Fibroblast of lung (primary cell): ENCODE results near the gene MAP1LC3B2. TPM values are rescaled to one million over a fixed set of nuclear protein-coding genes. Genes with fewer than 3 reads are reported as not detected.

Source experiments
- DNase-seq, 2 donors: peaks; one replicate each; pipeline versions ENCODE4 v3.0.0 to v3.0.0-alpha.2; 2010; ENCODE audit warnings: low read depth in 2 of 2
- H2AFZ ChIP-seq: 2 replicates; pipeline ENCODE4 v1.5.1; 2012; ENCODE audit warnings: low read length, control low read depth, inconsistent platforms
- H3K27ac ChIP-seq: 2 replicates; pipeline ENCODE4 v1.5.1; 2011; ENCODE audit warnings: low read length, control low read depth; ENCODE audit not compliant: insufficient read depth
- H3K27me3 ChIP-seq: 2 replicates; pipeline ENCODE4 v1.5.1; 2011; ENCODE audit warnings: mild to moderate bottlenecking, low read length; ENCODE audit not compliant: control insufficient read depth, insufficient read depth
- H3K36me3 ChIP-seq: 2 replicates; pipeline ENCODE4 v1.5.1; 2011; ENCODE audit warnings: low read length; ENCODE audit not compliant: control insufficient read depth, insufficient read depth
- H3K4me1 ChIP-seq: 2 replicates; pipeline ENCODE4 v1.5.1; 2011; ENCODE audit warnings: low read length; ENCODE audit not compliant: control insufficient read depth, insufficient read depth; ENCODE audit errors: extremely low read depth
- H3K4me2 ChIP-seq: 2 replicates; pipeline ENCODE4 v1.5.1; 2011; ENCODE audit warnings: low read length, control low read depth; ENCODE audit not compliant: insufficient read depth; ENCODE audit errors: extremely low read depth
- H3K4me3 ChIP-seq, 4 experiments: fragments of 200-600 bp in 1 of 4; sonication (generic) in 1 of 4; replicated peaks in 1 of 4; 2 replicates each; pipeline ENCODE4 v1.5.1; 2011 to 2016; ENCODE audit warnings: low read length in 4 of 4, low read depth in 3 of 4, mild to moderate bottlenecking in 3 of 4, control low read depth in 2 of 4, inconsistent platforms in 1 of 4, mixed read lengths in 1 of 4; ENCODE audit not compliant: insufficient read depth in 1 of 4; ENCODE audit errors: control extremely low read depth in 1 of 4
- H3K79me2 ChIP-seq: 2 replicates; pipeline ENCODE4 v1.5.1; 2012; ENCODE audit warnings: mild to moderate bottlenecking, low read length, inconsistent platforms; ENCODE audit not compliant: control insufficient read depth, insufficient read depth
- H3K9ac ChIP-seq: 2 replicates; pipeline ENCODE4 v1.5.1; 2011; ENCODE audit warnings: mild to moderate bottlenecking, low read length, control low read depth; ENCODE audit not compliant: insufficient read depth
- H3K9me3 ChIP-seq: 2 replicates; pipeline ENCODE4 v1.5.1; 2012; ENCODE audit warnings: low read depth, low read length; ENCODE audit not compliant: control insufficient read depth, insufficient read depth
- H4K20me1 ChIP-seq: 2 replicates; pipeline ENCODE4 v1.5.1; 2011; ENCODE audit warnings: low read length; ENCODE audit not compliant: control insufficient read depth, insufficient read depth; ENCODE audit errors: extremely low read depth
- CTCF ChIP-seq, 2 donors: IDR thresholded peaks in 1 of 2; conservative IDR thresholded peaks in 1 of 2; 1 replicate in 1 of 2; 2 replicates in 1 of 2; pipeline ENCODE4 v1.5.1; 2011 to 2012; ENCODE audit warnings: low read length in 2 of 2, control low read depth in 1 of 2, inconsistent platforms in 1 of 2, low read depth in 1 of 2, mild to moderate bottlenecking in 1 of 2
- EZH2 ChIP-seq: IDR thresholded peaks from 2 replicates; pipeline ENCODE4 v1.5.1; 2012; ENCODE audit warnings: low read length, control low read depth, mild to moderate bottlenecking; ENCODE audit errors: missing control alignments
- polyA plus RNA-seq, 2 donors: library from polyadenylated mRNA; depleted of rRNA in 1 of 2; stranded (reverse) in 1 of 2; unstranded in 1 of 2; fragments of >200 nt; gene quantifications; 2 replicates each; pipeline ENCODE4 v1.2.1, GENCODE V29; 2011 to 2012; ENCODE audit warnings: missing spikeins in 1 of 2
- total RNA-seq: library from RNA; depleted of rRNA; stranded (reverse); fragments of >200 nt; gene quantifications from 2 replicates; pipeline ENCODE4 v1.2.1, GENCODE V29; 2014

Gene MAP1LC3B2
- total and polyA plus RNA-seq, 2 donors (not counting 1 experiment from before 2014, with no cell fraction given), result 1.2 TPM

GRCh38 chr12:116599285-116600136 lies 40.3 kb downstream of the MAP1LC3B2 start:
- Histone ChIP-seq H3K4me2 (peak overlapping the region; percentile 91), H3K36me3 (no peaks in the 10 kb centered on the region), H2AFZ (peak overlapping the region; percentile 83), H3K79me2 (no peaks in the 10 kb centered on the region), H3K4me1 (peaks cover 3% of the 10 kb centered on the region), H3K9ac (peak overlapping the region; percentile 54), H3K9me3 (no peaks in the 10 kb centered on the region), H3K4me3 (peak overlapping the region; percentile 18 to 42 (median 27)), H3K27me3 (no peaks in the 10 kb centered on the region), H3K27ac (peak overlapping the region; percentile 70), H4K20me1 (no peaks in the 10 kb centered on the region)
- TF ChIP-seq EZH2 (no peak), CTCF (conservative IDR thresholded peaks at IDR 0.05 in 1 of 2, IDR thresholded peaks at IDR 0.05 in 1 of 2; ENCODE audit: low read depth in 1 of 2, low read length in 2 of 2) (peak; percentile 62 to 70)
- DNase-seq, result peak; percentile 69 to 83

- no peaks in the 10 kb centered on the region for H3K79me2 ChIP-seq
- TF ChIP-seq EZH2 (no peak), CTCF (conservative IDR thresholded peaks at IDR 0.05 in 1 of 2, IDR thresholded peaks at IDR 0.05 in 1 of 2; ENCODE audit: low read depth in 1 of 2, low read length in 2 of 2) (no peak)
- no peak overlapping the region for H3K4me3 ChIP-seq
- H3K27me3 ChIP-seq, result no peaks in the 10 kb centered on the region
- no peaks in the 10 kb centered on the region for H3K36me3 ChIP-seq
- H3K4me1 ChIP-seq, result peaks cover 3% of the 10 kb centered on the region
- no peak overlapping the region for H2AFZ ChIP-seq
- H3K9me3 ChIP-seq, result no peaks in the 10 kb centered on the region
- H3K27ac ChIP-seq, result no peak overlapping the region
- no peaks in the 10 kb centered on the region for H4K20me1 ChIP-seq
- H3K9ac ChIP-seq, result no peak overlapping the region
- peak; percentile 41 to 48 for DNase-seq
- no peak overlapping the region for H3K4me2 ChIP-seq
These were observed 42.1 kb downstream of the MAP1LC3B2 start for GRCh38 chr12:116600959-116601918.
